ENCODE data around the gene HOMEZ.

DNA sequence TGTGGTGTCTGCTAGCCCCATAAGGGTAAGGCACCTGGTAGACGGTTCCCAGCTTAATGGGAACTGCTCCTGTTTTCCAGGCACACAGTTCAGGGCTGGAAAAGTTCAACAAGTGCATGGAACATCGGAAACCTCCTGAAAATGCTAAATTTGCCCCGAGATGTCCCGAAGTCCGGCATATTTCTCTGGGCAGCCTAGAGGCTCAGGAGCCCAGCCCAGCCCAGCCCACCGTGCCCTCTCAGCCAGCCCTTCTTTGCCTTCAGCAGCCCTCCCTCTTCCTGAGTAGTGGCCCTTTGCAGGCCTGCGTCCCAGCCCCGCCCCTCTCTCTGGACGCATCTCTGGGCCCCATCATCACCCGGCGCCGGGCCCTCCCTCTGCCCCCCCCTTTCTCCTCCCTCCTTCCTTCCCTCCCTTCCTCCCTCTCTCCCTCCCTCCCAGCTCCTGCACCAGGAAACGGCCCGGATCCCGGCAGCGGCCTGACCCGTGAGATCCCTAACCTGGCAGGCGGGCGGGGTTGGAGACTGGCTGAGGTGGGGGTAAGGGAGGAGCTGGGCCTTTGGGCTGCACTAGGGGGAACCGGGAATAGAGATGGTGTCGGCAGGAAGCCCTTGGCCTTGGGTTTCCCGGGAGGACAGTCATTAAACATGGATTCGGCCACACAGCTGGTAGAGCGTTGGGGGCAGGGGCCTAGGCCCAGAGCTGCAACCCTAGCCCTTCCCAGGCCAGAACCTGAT is 20.6 kb upstream of the HOMEZ start, which contains the start of gene BCL2L2:
- TF ChIP-seq, protein P1, sequence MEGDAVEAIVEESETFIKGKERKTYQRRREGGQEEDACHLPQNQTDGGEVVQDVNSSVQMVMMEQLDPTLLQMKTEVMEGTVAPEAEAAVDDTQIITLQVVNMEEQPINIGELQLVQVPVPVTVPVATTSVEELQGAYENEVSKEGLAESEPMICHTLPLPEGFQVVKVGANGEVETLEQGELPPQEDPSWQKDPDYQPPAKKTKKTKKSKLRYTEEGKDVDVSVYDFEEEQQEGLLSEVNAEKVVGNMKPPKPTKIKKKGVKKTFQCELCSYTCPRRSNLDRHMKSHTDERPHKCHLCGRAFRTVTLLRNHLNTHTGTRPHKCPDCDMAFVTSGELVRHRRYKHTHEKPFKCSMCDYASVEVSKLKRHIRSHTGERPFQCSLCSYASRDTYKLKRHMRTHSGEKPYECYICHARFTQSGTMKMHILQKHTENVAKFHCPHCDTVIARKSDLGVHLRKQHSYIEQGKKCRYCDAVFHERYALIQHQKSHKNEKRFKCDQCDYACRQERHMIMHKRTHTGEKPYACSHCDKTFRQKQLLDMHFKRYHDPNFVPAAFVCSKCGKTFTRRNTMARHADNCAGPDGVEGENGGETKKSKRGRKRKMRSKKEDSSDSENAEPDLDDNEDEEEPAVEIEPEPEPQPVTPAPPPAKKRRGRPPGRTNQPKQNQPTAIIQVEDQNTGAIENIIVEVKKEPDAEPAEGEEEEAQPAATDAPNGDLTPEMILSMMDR (IDR thresholded peaks at IDR 0.05), result peak in 1 of 6 experiments; percentile 13
- peak in 3 of 4 donors; percentile 43 to 76 (median 47) for TF ChIP-seq POLR2A (IDR thresholded peaks at IDR 0.05)
